ENCODE data around the gene ADPRHL1.

ADPRHL1 gene

GRCh38 chr13:113452942-113453901, at the start of gene ADPRHL1:
Gene ADPRHL1, minus strand, starts transcription at chr13:113453488. Its CDS starts 51 bp downstream, at chr13:113453437.
- peaks cover 4% of the 10 kb centered on the region for H3K36me3 Mint-ChIP-seq
- no peaks in the 10 kb centered on the region for H3K4me1 Mint-ChIP-seq
- H3K27me3 Mint-ChIP-seq: no peaks in the 10 kb centered on the region
- no peaks in the 10 kb centered on the region for H3K9me3 Mint-ChIP-seq
- no peak within 1 kb of the TSS for H3K27ac Mint-ChIP-seq
- H3K4me3 Mint-ChIP-seq: no peak within 1 kb of the TSS

DNA sequence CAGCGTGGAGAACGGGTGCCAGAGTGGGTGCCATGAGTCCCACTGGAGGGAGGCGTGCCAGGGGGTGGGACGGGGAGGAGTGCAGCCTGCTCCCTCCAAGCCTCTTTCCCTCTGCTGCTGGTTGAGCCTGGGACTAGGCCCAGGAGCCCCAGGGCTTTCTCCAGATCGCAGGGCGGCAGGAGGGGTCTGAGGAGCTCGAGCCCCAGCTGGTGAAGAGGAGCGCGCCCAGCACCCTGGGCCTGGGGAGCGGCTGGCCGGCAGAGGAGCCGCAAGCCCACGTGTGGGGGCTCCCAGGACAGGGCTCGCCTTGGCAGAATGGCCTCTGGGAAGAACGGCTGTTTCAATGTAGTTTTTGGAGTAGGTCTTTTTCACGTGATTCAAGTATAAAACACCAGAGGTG, 49.4 kb upstream of the ADPRHL1 start:
- no peaks in the 10 kb centered on the region for H3K27me3 Mint-ChIP-seq
- H3K4me3 Mint-ChIP-seq: no peak overlapping the region
- H3K4me1 Mint-ChIP-seq: peaks cover 5% of the 10 kb centered on the region
- H3K9me3 Mint-ChIP-seq: no peaks in the 10 kb centered on the region
- H3K36me3 Mint-ChIP-seq: peaks cover 10% of the 10 kb centered on the region
- H3K27ac Mint-ChIP-seq: no peak overlapping the region

GRCh38 chr13:113500530-113501265, 47.4 kb upstream of the ADPRHL1 start:
- no peak overlapping the region for H3K27ac Mint-ChIP-seq
- H3K36me3 Mint-ChIP-seq: peaks cover 12% of the 10 kb centered on the region
- no peak overlapping the region for H3K4me3 Mint-ChIP-seq
- no peaks in the 10 kb centered on the region for H3K27me3 Mint-ChIP-seq
- H3K4me1 Mint-ChIP-seq: peaks cover 18% of the 10 kb centered on the region
- no peaks in the 10 kb centered on the region for H3K9me3 Mint-ChIP-seq

GRCh38 chr13:113499936-113500335, 46.6 kb upstream of the ADPRHL1 start:
- Mint-ChIP-seq H3K27ac (no peak overlapping the region), H3K4me3 (no peak overlapping the region), H3K4me1 (peaks cover 24% of the 10 kb centered on the region), H3K36me3 (peaks cover 13% of the 10 kb centered on the region), H3K9me3 (no peaks in the 10 kb centered on the region), H3K27me3 (no peaks in the 10 kb centered on the region)

DNA sequence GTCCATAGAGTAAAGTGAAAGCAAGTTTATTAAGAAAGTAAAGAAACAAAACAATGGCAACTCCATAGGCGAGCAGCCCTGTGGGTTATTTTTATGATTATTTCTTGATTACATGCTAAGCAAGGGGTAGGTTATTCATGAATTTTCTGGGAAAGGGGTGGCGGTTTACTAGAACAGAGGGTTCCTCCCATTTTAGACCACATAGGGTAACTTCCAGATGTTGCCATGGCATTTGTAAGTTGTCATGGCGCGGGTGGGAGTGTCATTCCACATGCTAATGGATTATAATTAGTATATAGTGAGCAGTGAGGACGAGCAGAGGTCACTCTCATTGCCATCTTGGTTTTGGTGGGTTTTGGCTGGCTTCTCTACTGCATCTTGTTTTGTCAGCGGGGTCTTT, 45.6 kb upstream of the ADPRHL1 start:
- H3K36me3 Mint-ChIP-seq: peaks cover 13% of the 10 kb centered on the region
- no peak overlapping the region for H3K27ac Mint-ChIP-seq
- peaks cover 30% of the 10 kb centered on the region for H3K4me1 Mint-ChIP-seq

DNA sequence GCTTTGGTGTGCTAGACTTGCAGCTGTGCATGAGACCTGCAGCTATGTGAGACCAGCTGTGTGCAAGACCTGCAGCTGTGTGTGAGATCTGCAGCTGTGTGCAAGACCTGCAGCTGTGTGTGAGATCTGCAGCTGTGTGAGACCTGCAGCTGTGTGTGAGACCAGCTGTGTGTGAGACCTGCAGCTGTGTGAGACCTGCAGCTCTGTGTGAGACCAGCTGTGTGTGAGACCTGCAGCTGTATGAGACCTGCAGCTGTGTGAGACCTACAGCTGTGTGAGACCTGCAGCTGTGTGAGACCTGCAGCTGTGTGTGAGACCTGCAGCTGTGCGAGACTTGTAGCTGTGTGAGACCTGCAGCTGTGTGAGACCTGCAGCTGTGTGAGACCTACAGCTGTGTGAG, 43.9 kb upstream of the ADPRHL1 start:
- Mint-ChIP-seq H3K36me3 (peaks cover 13% of the 10 kb centered on the region), H3K4me1 (peaks cover 44% of the 10 kb centered on the region), H3K4me3 (no peak overlapping the region), H3K27ac (no peak overlapping the region), H3K9me3 (no peaks in the 10 kb centered on the region), H3K27me3 (no peaks in the 10 kb centered on the region)

More for the DNA sequence above, 45.6 kb upstream of the ADPRHL1 start:
- Mint-ChIP-seq H3K27me3 (no peaks in the 10 kb centered on the region), H3K9me3 (no peaks in the 10 kb centered on the region), H3K4me3 (no peak overlapping the region)

- H3K4me1 Mint-ChIP-seq: peaks cover 50% of the 10 kb centered on the region
- H3K36me3 Mint-ChIP-seq: peaks cover 13% of the 10 kb centered on the region
- H3K27ac Mint-ChIP-seq: peak overlapping the region; percentile 82
- H3K4me3 Mint-ChIP-seq: peak overlapping the region; percentile 36
- H3K27me3 Mint-ChIP-seq: no peaks in the 10 kb centered on the region
- no peaks in the 10 kb centered on the region for H3K9me3 Mint-ChIP-seq
These were observed 42.4 kb upstream of the ADPRHL1 start for GRCh38 chr13:113495494-113496210.

GRCh38 chr13:113493315-113493951, 40.1 kb upstream of the ADPRHL1 start:
- Mint-ChIP-seq H3K36me3 (peaks cover 5% of the 10 kb centered on the region), H3K4me1 (peaks cover 66% of the 10 kb centered on the region), H3K4me3 (peak overlapping the region; percentile 61), H3K27ac (peak overlapping the region; percentile 81), H3K27me3 (no peaks in the 10 kb centered on the region), H3K9me3 (no peaks in the 10 kb centered on the region)

- peaks cover 3% of the 10 kb centered on the region for H3K36me3 Mint-ChIP-seq
- H3K27me3 Mint-ChIP-seq: no peaks in the 10 kb centered on the region
- peak overlapping the region; percentile 78 for H3K4me3 Mint-ChIP-seq
- peak overlapping the region; percentile 83 for H3K27ac Mint-ChIP-seq
- peaks cover 74% of the 10 kb centered on the region for H3K4me1 Mint-ChIP-seq
- no peaks in the 10 kb centered on the region for H3K9me3 Mint-ChIP-seq
These were observed 38.7 kb upstream of the ADPRHL1 start for GRCh38 chr13:113491982-113492381.

- Mint-ChIP-seq H3K27me3 (no peaks in the 10 kb centered on the region), H3K27ac (peak overlapping the region; percentile 83), H3K4me1 (peaks cover 74% of the 10 kb centered on the region), H3K4me3 (peak overlapping the region; percentile 78), H3K9me3 (no peaks in the 10 kb centered on the region), H3K36me3 (peaks cover 3% of the 10 kb centered on the region)
These were observed 38.2 kb upstream of the ADPRHL1 start for GRCh38 chr13:113491418-113491883.

DNA sequence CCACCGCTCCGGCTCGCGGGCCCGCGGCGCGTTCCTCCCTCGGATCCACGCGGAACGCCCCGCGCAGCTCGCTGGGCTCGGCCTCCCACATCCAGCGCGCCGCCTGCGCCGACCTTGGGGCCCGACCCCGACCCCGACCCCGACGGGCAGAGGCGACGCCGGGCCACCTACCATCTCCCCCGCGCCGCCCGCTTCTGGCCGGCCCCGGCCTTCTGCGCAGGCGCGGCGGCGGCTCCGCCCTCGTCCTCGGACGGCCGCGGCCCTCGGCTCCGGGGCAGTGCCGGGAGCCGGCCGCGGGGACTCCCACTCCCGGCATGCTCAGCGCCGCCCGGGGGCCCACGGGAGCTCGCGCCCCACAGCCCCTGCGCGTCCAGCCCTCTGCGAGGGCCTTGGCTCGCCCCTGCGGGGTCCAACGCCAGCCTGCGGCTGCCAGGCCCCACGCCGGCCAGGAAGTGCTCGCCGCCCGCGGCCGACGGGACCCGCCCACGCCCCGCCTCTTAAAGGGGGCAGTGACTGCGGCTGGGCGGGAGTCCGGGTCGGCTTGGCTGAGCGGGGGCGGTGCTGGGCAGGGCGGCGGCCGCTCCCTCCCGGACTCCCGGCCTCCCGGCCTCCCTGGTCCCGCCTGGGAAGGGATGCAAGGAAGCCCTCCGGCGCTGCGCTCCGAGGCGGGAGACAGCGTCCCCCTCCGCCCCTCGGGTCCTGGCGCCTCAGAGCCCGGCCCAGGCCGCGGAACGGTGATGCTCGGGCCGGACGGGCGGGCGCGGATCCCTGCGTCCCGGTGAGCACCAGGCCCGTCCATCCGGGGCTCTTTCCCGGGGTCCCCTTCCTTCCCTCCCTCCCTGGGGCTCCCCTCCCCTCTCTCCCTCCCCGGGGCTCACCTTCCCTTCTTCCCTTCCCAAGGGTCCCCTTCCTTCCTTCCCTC, 37.5 kb upstream of the ADPRHL1 start, which contains the start of gene DCUN1D2:
DCUN1D2 (minus strand) TSS at position 216 of the 922 bp plus-strand sequence; CDS start at position 174, 42 bp downstream.
- Mint-ChIP-seq H3K27me3 (no peaks in the 10 kb centered on the region), H3K4me1 (peaks cover 69% of the 10 kb centered on the region), H3K27ac (peak within 1 kb of the TSS; percentile 86), H3K4me3 (peak within 1 kb of the TSS; percentile 92), H3K36me3 (peaks cover 2% of the 10 kb centered on the region), H3K9me3 (no peaks in the 10 kb centered on the region)

GRCh38 chr13:113489549-113490495, 36.5 kb upstream of the ADPRHL1 start:
- Mint-ChIP-seq H3K27me3 (no peaks in the 10 kb centered on the region), H3K36me3 (no peaks in the 10 kb centered on the region), H3K27ac (peak overlapping the region; percentile 86)

DNA sequence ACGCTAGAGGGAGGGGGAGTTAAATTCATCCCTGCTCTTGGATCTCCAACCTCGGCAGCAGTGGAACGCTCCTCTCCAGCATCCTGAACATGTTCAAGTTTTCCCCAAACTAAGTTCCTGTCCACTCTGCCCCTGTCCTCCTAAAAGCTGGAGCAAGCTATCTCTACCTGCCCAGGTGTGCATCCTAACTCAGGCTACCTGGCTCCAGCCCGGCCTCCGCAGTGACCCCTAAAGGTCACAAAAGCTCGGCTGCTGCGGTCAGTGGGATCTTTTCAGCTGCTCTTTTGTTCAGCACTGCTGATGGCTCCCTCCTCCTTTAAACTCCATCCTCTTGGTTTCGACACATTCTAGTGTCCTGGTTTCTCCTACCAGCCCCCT, 35.9 kb upstream of the ADPRHL1 start:
- Mint-ChIP-seq H3K4me3 (peak overlapping the region; percentile 92), H3K27me3 (no peaks in the 10 kb centered on the region), H3K27ac (no peak overlapping the region), H3K9me3 (no peaks in the 10 kb centered on the region), H3K36me3 (no peaks in the 10 kb centered on the region), H3K4me1 (peaks cover 66% of the 10 kb centered on the region)

More at GRCh38 chr13:113489549-113490495, 36.5 kb upstream of the ADPRHL1 start:
- Mint-ChIP-seq H3K9me3 (no peaks in the 10 kb centered on the region), H3K4me3 (peak overlapping the region; percentile 92), H3K4me1 (peaks cover 69% of the 10 kb centered on the region)

Data from activated naive CD4-positive, alpha-beta T cell treated with anti-CD3 and anti-CD28 coated beads, Interleukin-2, amount 50 U/mL, for 24 hours (primary cell).